H9 (cell line): ENCODE data around the gene ETV4. TPM values are rescaled to one million over a fixed set of nuclear protein-coding genes. Genes with fewer than 3 reads are reported as not detected.

ENCODE experiments used
- DNase-seq: peaks from one replicate; pipeline ENCODE4 v3.0.0-alpha.2; 2017
- H2AFZ ChIP-seq: one replicate; pipeline ENCODE4 v1.6.1; 2013; ENCODE audit warnings: mild to moderate bottlenecking, low read length, control low read depth, moderate library complexity
- H2AK5ac ChIP-seq: 2 replicates; pipeline ENCODE4 v1.6.1; 2013; ENCODE audit warnings: low read length, control low read depth, mixed read lengths; ENCODE audit not compliant: insufficient read length
- H2BK120ac ChIP-seq: one replicate; pipeline ENCODE4 v1.6.1; 2013; ENCODE audit warnings: low read depth, mild to moderate bottlenecking, low read length, control low read depth, inconsistent platforms; ENCODE audit not compliant: poor library complexity, severe bottlenecking
- H2BK12ac ChIP-seq: 2 replicates; pipeline ENCODE4 v1.6.1; 2013; ENCODE audit warnings: low read length, control low read depth, mixed read lengths, low read depth; ENCODE audit not compliant: insufficient read length
- H2BK15ac ChIP-seq: 2 replicates; pipeline ENCODE4 v1.6.1; 2013; ENCODE audit warnings: low read depth, low read length, control low read depth
- H2BK20ac ChIP-seq: one replicate; pipeline ENCODE4 v1.6.1; 2013; ENCODE audit warnings: low read depth, mild to moderate bottlenecking, low read length, control low read depth, inconsistent platforms; ENCODE audit not compliant: poor library complexity, severe bottlenecking
- H2BK5ac ChIP-seq: 2 replicates; pipeline ENCODE4 v1.6.1; 2013; ENCODE audit warnings: low read length, control low read depth, mixed read lengths; ENCODE audit not compliant: insufficient read length
- H3K14ac ChIP-seq: 2 replicates; pipeline ENCODE4 v1.6.1; 2013; ENCODE audit warnings: low read length, control low read depth; ENCODE audit not compliant: insufficient read depth
- H3K18ac ChIP-seq: 2 replicates; pipeline ENCODE4 v1.6.1; 2013; ENCODE audit warnings: low read depth, mild to moderate bottlenecking, mixed read lengths, low read length, control low read depth; ENCODE audit not compliant: insufficient read length
- H3K23ac ChIP-seq: 2 replicates; pipeline ENCODE4 v1.6.1; 2013; ENCODE audit warnings: low read length, control low read depth, mixed read lengths, low read depth; ENCODE audit not compliant: insufficient read length
- H3K23me2 ChIP-seq: 2 replicates; pipeline ENCODE4 v1.6.1; 2013; ENCODE audit warnings: low read depth, mild to moderate bottlenecking, mixed read lengths, low read length, control low read depth; ENCODE audit not compliant: insufficient read length, poor library complexity, severe bottlenecking
- H3K27ac ChIP-seq: 2 replicates; pipeline ENCODE4 v1.5.1; 2013; ENCODE audit warnings: low read length, control low read depth, mixed read lengths, low read depth; ENCODE audit not compliant: insufficient read length
- H3K27me3 ChIP-seq: 2 replicates; pipeline ENCODE4 v1.6.1; 2013; ENCODE audit warnings: low read length, control low read depth, inconsistent platforms; ENCODE audit not compliant: insufficient read depth
- H3K4ac ChIP-seq: 2 replicates; pipeline ENCODE4 v1.6.1; 2013; ENCODE audit warnings: low read depth, mild to moderate bottlenecking, control low read depth, inconsistent platforms, low read length, moderate library complexity
- H3K4me1 ChIP-seq: 2 replicates; pipeline ENCODE4 v1.6.1; 2013; ENCODE audit warnings: low read length, control low read depth, inconsistent platforms; ENCODE audit not compliant: insufficient read depth
- H3K4me2 ChIP-seq: 2 replicates; pipeline ENCODE4 v1.6.1; 2013; ENCODE audit warnings: low read length, control low read depth, mixed read lengths; ENCODE audit not compliant: insufficient read length, insufficient read depth
- H3K56ac ChIP-seq: 2 replicates; pipeline ENCODE4 v1.6.1; 2013; ENCODE audit warnings: low read depth, mild to moderate bottlenecking, mixed read lengths, low read length, control low read depth; ENCODE audit not compliant: insufficient read length
- H3K79me1 ChIP-seq: 2 replicates; pipeline ENCODE4 v1.6.1; 2013; ENCODE audit warnings: low read depth, mild to moderate bottlenecking, moderate library complexity, low read length, control low read depth, inconsistent platforms; ENCODE audit not compliant: insufficient read depth, poor library complexity, severe bottlenecking
- H3K79me2 ChIP-seq: 2 replicates; pipeline ENCODE4 v1.6.1; 2013; ENCODE audit warnings: low read length, control low read depth, inconsistent platforms; ENCODE audit not compliant: insufficient read depth
- H3K9ac ChIP-seq: 2 replicates; pipeline ENCODE4 v1.6.1; 2013; ENCODE audit warnings: low read length, control low read depth, mixed read lengths; ENCODE audit not compliant: insufficient read length; ENCODE audit errors: extremely low read depth
- H3K9me3 ChIP-seq: one replicate; pipeline ENCODE4 v1.6.1; 2013; ENCODE audit warnings: low read depth, low read length, inconsistent platforms; ENCODE audit not compliant: control insufficient read depth
- H3T11ph ChIP-seq: one replicate; pipeline ENCODE4 v1.6.1; 2013; ENCODE audit warnings: mild to moderate bottlenecking, low read length, control low read depth, inconsistent platforms
- H4K20me1 ChIP-seq: one replicate; pipeline ENCODE4 v1.6.1; 2013; ENCODE audit not compliant: control insufficient read depth, insufficient read length, insufficient read depth
- H4K5ac ChIP-seq: 2 replicates; pipeline ENCODE4 v1.6.1; 2013; ENCODE audit warnings: low read depth, mild to moderate bottlenecking, mixed read lengths, low read length, control low read depth; ENCODE audit not compliant: insufficient read length
- H4K8ac ChIP-seq: replicated peaks from 2 replicates; pipeline ENCODE4 v1.6.1; 2013; ENCODE audit warnings: low read length, control low read depth, mixed read lengths, low read depth; ENCODE audit not compliant: insufficient read length
- H4K91ac ChIP-seq: 2 replicates; pipeline ENCODE4 v1.6.1; 2013; ENCODE audit warnings: low read depth, mild to moderate bottlenecking, moderate library complexity, mixed read lengths, low read length, control low read depth; ENCODE audit not compliant: insufficient read length
- H3K27ac Mint-ChIP-seq, 3 experiments: 2 replicates in 2 of 3; 3 replicates in 1 of 3; pipeline ENCODE4 v1.8.0; 2020 to 2021; ENCODE audit warnings: mixed read lengths in 3 of 3, mild to moderate bottlenecking in 1 of 3, moderate library complexity in 1 of 3
- H3K27me3 Mint-ChIP-seq: 2 replicates; pipeline ENCODE4 v1.8.0; 2021; ENCODE audit warnings: low read depth, mild to moderate bottlenecking, moderate library complexity, mixed read lengths
- H3K36me3 Mint-ChIP-seq, 3 experiments: 2 replicates in 2 of 3; 3 replicates in 1 of 3; pipeline ENCODE4 v1.8.0; 2020 to 2021; ENCODE audit warnings: low read depth in 3 of 3, mixed read lengths in 3 of 3; ENCODE audit not compliant: insufficient read depth in 1 of 3
- H3K4me1 Mint-ChIP-seq, 2 experiments: 2 replicates each; pipeline ENCODE4 v1.8.0; 2020; ENCODE audit warnings: mixed read lengths in 2 of 2
- H3K4me3 Mint-ChIP-seq, 2 experiments: 2 replicates in 1 of 2; 3 replicates in 1 of 2; pipeline ENCODE4 v1.8.0; 2020 to 2021; ENCODE audit warnings: mild to moderate bottlenecking in 2 of 2, mixed read lengths in 2 of 2, moderate library complexity in 1 of 2
- H3K9me3 Mint-ChIP-seq, 2 experiments: 2 replicates in 1 of 2; 3 replicates in 1 of 2; pipeline ENCODE4 v1.8.0; 2020; ENCODE audit warnings: mild to moderate bottlenecking in 2 of 2, mixed read lengths in 2 of 2, moderate library complexity in 1 of 2
- CTCF ChIP-seq: fragments of 200-600 bp; sonication (generic); conservative IDR thresholded peaks from 3 replicates; pipeline ENCODE4 v1.8.0; 2021; ENCODE audit warnings: antibody characterized with exemption, mild to moderate bottlenecking
- WGBS: extraction: QIAGEN DNeasy Blood & Tissue Kit; methylation state at CpG from one replicate; pipeline ENCODE4 v1.1.7; 2013; ENCODE audit warnings: missing lambda C conversion rate, low lambda C conversion rate, mixed read lengths; ENCODE audit not compliant: insufficient read length; ENCODE audit errors: extremely low coverage; 5-methylcytosine and 5-hydroxymethylcytosine counted together
- total RNA-seq: library from RNA; stranded (reverse); gene quantifications from 2 replicates; pipeline ENCODE4 v1.2.1, GENCODE V29; 2021

ETV4 gene
- total RNA-seq, 1 experiment from 2014 or later = 74.4 TPM

GRCh38 chr17:43530288-43531081 lies 15.7 kb downstream of the ETV4 start:
- H3K56ac ChIP-seq = no peak overlapping the region
- peak overlapping the region; percentile 5 for H4K91ac ChIP-seq
- H3K79me2 ChIP-seq = no peaks in the 10 kb centered on the region
- no peak overlapping the region for H2BK15ac ChIP-seq
- no peak overlapping the region for H3T11ph ChIP-seq
- no peaks in the 10 kb centered on the region for H3K23me2 ChIP-seq
- no peaks in the 10 kb centered on the region for H3K27me3 ChIP-seq
- H2BK12ac ChIP-seq = peak overlapping the region; percentile 17
- peak overlapping the region; percentile 51 to 99 (median 95); a peak in 6 of 7 replicates for H3K27ac Mint-ChIP-seq
- no peak overlapping the region for H2BK5ac ChIP-seq
- peaks cover 11% of the 10 kb centered on the region; the same call in 1 of the 2 replicates for H3K4me1 ChIP-seq
- no peak overlapping the region for H4K8ac ChIP-seq
- H2AK5ac ChIP-seq = no peak overlapping the region
- H3K4me1 Mint-ChIP-seq = peaks cover 45 to 48% of the 10 kb centered on the region in 2 experiments
- TF ChIP-seq CTCF = no peak
- no peak overlapping the region for H3K23ac ChIP-seq
- H4K5ac ChIP-seq = no peak overlapping the region
- H3K36me3 Mint-ChIP-seq = peaks cover 21 to 74% (median 27%) of the 10 kb centered on the region in 3 experiments
- peak overlapping the region; percentile 63 for H3K27ac ChIP-seq
- no peak overlapping the region for H2BK20ac ChIP-seq
- no peak overlapping the region for H2AFZ ChIP-seq
- no peaks in the 10 kb centered on the region for H3K9me3 ChIP-seq
- peaks cover 31% of the 10 kb centered on the region for H3K27me3 Mint-ChIP-seq
- H3K79me1 ChIP-seq = no peaks in the 10 kb centered on the region
- no peaks in the 10 kb centered on the region for H4K20me1 ChIP-seq
- no peak overlapping the region for H2BK120ac ChIP-seq
- H3K4ac ChIP-seq = no peak overlapping the region
- H3K4me2 ChIP-seq = peak overlapping the region; percentile 45
- peak; percentile 100 for DNase-seq
- peak overlapping the region; percentile 64 for H3K18ac ChIP-seq
- WGBS = no CpG with 5 or more reads among the region's 23 CpGs
- no peaks in the 10 kb centered on the region for H3K9me3 Mint-ChIP-seq
- peak overlapping the region; percentile 27 for H3K9ac ChIP-seq
- peak overlapping the region; percentile 57 to 76 for H3K4me3 Mint-ChIP-seq
- H3K14ac ChIP-seq = peak overlapping the region; percentile 61
